ENCODE results near the gene TPPP2.

TPPP2 gene

GRCh38 chr14:21055432-21056117 lies 25.6 kb downstream of the TPPP2 start:
- no peaks in the 10 kb centered on the region for H3K4me1 ChIP-seq
- H3K27me3 ChIP-seq = no peaks in the 10 kb centered on the region
- H3K9me3 ChIP-seq = no peaks in the 10 kb centered on the region
- no peak overlapping the region for H3K9ac ChIP-seq
- no peak overlapping the region for H3K27ac ChIP-seq
- H3K36me3 ChIP-seq = no peaks in the 10 kb centered on the region
- no peak overlapping the region for H3K4me2 ChIP-seq
- H3K4me3 ChIP-seq = no peak overlapping the region
- TF ChIP-seq Cebpa-rat (IDR thresholded peaks at IDR 0.05) = no peak
- no peaks in the 10 kb centered on the region for H4K20me1 ChIP-seq

GRCh38 chr14:21056520-21057163 lies 26.6 kb downstream of the TPPP2 start:
- H3K4me1 ChIP-seq = no peaks in the 10 kb centered on the region
- TF ChIP-seq Cebpa-rat (IDR thresholded peaks at IDR 0.05) = no peak
- H3K9me3 ChIP-seq = no peaks in the 10 kb centered on the region
- H3K27me3 ChIP-seq = no peaks in the 10 kb centered on the region
- no peak overlapping the region for H3K27ac ChIP-seq
- no peaks in the 10 kb centered on the region for H3K36me3 ChIP-seq
- no peaks in the 10 kb centered on the region for H4K20me1 ChIP-seq
- H3K4me2 ChIP-seq = no peak overlapping the region
- no peak overlapping the region for H3K9ac ChIP-seq
- no peak overlapping the region for H3K4me3 ChIP-seq

- Histone ChIP-seq H3K4me3 (no peak within 1 kb of the TSS), H3K36me3 (no peaks in the 10 kb centered on the region), H3K4me1 (peaks cover 11% of the 10 kb centered on the region), H3K4me2 (no peak within 1 kb of the TSS), H3K27me3 (no peaks in the 10 kb centered on the region), H3K9me3 (no peaks in the 10 kb centered on the region), H3K9ac (no peak within 1 kb of the TSS), H4K20me1 (no peaks in the 10 kb centered on the region), H3K27ac (no peak within 1 kb of the TSS)
- TF ChIP-seq Cebpa-rat (IDR thresholded peaks at IDR 0.05) = no peak
Observed at GRCh38 chr14:21057803-21058675, 28.0 kb downstream of the TPPP2 start, which contains the start of gene RNASE8. TSS of gene RNASE8 (plus strand) at chr14:21057822. CDS start at chr14:21057893, 71 bp downstream.

- no peak overlapping the region for H3K9ac ChIP-seq
- no peak for TF ChIP-seq Cebpa-rat (IDR thresholded peaks at IDR 0.05)
- H3K27ac ChIP-seq = no peak overlapping the region
- H3K36me3 ChIP-seq = no peaks in the 10 kb centered on the region
- H3K4me1 ChIP-seq = peaks cover 17% of the 10 kb centered on the region
- no peaks in the 10 kb centered on the region for H3K27me3 ChIP-seq
- H4K20me1 ChIP-seq = no peaks in the 10 kb centered on the region
- no peak overlapping the region for H3K4me2 ChIP-seq
- H3K4me3 ChIP-seq = no peak overlapping the region
- H3K9me3 ChIP-seq = no peaks in the 10 kb centered on the region
Observed at GRCh38 chr14:21058903-21059302, 28.9 kb downstream of the TPPP2 start.

- Histone ChIP-seq H3K27me3 (no peaks in the 10 kb centered on the region), H3K4me2 (no peak overlapping the region), H3K9ac (no peak overlapping the region), H3K27ac (no peak overlapping the region), H3K4me3 (no peak overlapping the region), H3K4me1 (peaks cover 17% of the 10 kb centered on the region), H3K36me3 (no peaks in the 10 kb centered on the region), H4K20me1 (no peaks in the 10 kb centered on the region), H3K9me3 (no peaks in the 10 kb centered on the region)
- TF ChIP-seq Cebpa-rat (IDR thresholded peaks at IDR 0.05) = no peak
Observed at GRCh38 chr14:21059842-21060613, 30.0 kb downstream of the TPPP2 start.

GRCh38 chr14:21060614-21061346 lies 30.8 kb downstream of the TPPP2 start:
- H3K4me2 ChIP-seq = no peak overlapping the region
- H3K9me3 ChIP-seq = no peaks in the 10 kb centered on the region
- H3K36me3 ChIP-seq = no peaks in the 10 kb centered on the region
- H3K27me3 ChIP-seq = no peaks in the 10 kb centered on the region
- H4K20me1 ChIP-seq = no peaks in the 10 kb centered on the region
- no peak overlapping the region for H3K4me3 ChIP-seq
- H3K9ac ChIP-seq = no peak overlapping the region
- H3K27ac ChIP-seq = no peak overlapping the region
- no peak for TF ChIP-seq Cebpa-rat (IDR thresholded peaks at IDR 0.05)
- H3K4me1 ChIP-seq = peaks cover 17% of the 10 kb centered on the region

- no peaks in the 10 kb centered on the region for H3K36me3 ChIP-seq
- TF ChIP-seq Cebpa-rat (IDR thresholded peaks at IDR 0.05) = no peak
- no peak overlapping the region for H3K4me2 ChIP-seq
- H3K4me3 ChIP-seq = no peak overlapping the region
- H3K9me3 ChIP-seq = no peaks in the 10 kb centered on the region
- H3K9ac ChIP-seq = no peak overlapping the region
- H3K4me1 ChIP-seq = peaks cover 17% of the 10 kb centered on the region
- H3K27ac ChIP-seq = no peak overlapping the region
- H4K20me1 ChIP-seq = no peaks in the 10 kb centered on the region
- H3K27me3 ChIP-seq = no peaks in the 10 kb centered on the region
Observed at GRCh38 chr14:21061347-21061668, 31.3 kb downstream of the TPPP2 start.

- H3K36me3 ChIP-seq = no peaks in the 10 kb centered on the region
- no peaks in the 10 kb centered on the region for H4K20me1 ChIP-seq
- H3K4me3 ChIP-seq = no peak overlapping the region
- no peak overlapping the region for H3K27ac ChIP-seq
- no peak for TF ChIP-seq Cebpa-rat (IDR thresholded peaks at IDR 0.05)
- peaks cover under 1% of the 10 kb centered on the region; the same call in 1 of the 2 replicates for H3K27me3 ChIP-seq
- no peaks in the 10 kb centered on the region for H3K9me3 ChIP-seq
- H3K4me2 ChIP-seq = peak overlapping the region; percentile 63
- peaks cover 20% of the 10 kb centered on the region for H3K4me1 ChIP-seq
- H3K9ac ChIP-seq = no peak overlapping the region
Observed at GRCh38 chr14:21063479-21063878, 33.5 kb downstream of the TPPP2 start.
